Putamen (tissue), 1 donor: Measurements from ENCODE around the gene CDC25B.

Source experiments
- DNase-seq: peaks from one replicate; pipeline ENCODE4 v3.0.0-alpha.2; 2016; ENCODE audit warnings: low spot score

The CDC25B gene

DNA sequence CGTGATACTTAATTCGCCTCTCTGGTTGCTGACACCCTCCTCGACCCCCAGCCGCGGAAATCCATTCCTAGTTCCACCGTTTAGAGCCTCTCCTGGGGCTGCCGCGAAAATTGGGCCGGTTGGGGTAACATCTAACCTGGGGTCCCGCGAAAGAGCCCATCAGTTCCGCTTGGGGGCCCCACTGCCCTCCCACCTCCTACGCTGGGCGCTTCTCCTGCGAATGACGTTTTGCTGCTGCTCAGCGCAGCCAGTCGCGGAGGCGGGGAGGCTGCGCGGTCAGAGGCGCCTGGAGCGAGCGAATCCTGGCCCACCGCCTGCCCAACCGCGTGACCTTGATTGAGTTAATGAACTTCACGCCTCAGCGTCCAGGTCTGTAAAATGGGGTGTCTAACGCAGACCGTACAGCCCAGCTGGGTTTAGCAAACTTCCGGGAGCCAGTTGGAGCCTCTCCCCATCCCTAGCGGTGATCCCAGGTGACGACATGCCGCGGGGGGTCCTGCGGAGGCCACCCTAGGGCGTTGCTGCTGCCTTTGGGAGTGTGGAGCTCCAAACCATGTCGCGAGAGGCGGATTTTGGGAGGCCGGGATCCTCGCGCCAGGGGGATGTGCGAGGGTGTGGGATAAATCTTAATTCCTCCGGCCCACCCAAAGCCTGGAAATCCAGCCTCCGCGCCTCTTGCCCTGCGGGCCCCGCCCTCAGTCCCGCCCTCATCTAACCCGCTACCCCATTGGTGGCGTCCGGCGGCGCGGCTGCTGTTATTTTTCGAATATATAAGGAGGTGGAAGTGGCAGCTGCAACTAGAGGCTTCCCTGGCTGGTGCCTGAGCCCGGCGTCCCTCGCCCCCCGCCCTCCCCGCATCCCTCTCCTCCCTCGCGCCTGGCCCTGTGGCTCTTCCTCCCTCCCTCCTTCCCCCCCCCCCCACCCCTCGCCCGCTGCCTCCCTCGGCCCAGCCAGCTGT, at the start of gene CDC25B:
Gene CDC25B, plus strand, starts transcription at position 800 of the 958 bp plus-strand sequence. CDS start 222 bp downstream, outside the sequence.
- peak; percentile 95 for DNase-seq

DNA sequence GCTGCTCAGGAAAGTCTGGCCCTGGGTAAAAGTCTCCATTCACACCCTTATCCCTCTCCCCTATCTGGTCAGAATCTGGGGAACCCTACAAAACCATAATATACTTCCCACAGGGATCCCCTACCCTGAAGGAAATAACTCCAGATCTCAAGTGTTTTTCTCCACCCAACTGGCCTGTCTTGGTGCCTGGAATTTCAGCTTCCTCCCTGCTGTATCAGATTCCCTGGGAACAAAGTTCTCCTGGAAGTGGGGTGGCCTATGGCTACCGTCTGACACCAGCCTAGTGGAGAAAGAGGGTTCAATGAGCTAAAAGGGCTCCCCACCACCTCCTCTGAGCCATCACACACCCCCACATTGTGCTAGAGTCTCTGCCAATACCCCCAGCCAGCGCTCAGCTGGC, 48.6 kb upstream of the CDC25B start:
- no peak for DNase-seq

DNA sequence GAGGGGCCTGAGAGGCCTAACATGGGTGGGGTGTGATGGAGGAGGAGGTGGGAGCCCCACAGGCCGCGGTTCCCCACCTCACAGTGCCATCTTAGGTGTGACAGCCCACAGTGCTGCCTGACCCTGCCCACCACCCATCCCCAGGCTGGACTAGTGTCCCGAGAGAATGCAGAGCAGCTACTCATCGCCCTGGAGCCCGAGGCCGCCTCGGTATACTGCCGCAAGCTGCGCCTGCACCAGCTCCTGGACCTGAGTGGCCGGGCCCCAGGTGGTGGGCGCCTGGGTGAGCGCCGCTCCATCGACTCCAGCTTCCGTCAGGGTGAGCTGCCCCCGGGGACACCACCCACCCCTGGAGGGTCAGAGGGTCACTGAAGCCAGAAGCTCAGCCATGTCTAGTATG, 48.0 kb upstream of the CDC25B start:
- DNase-seq = no peak

DNA sequence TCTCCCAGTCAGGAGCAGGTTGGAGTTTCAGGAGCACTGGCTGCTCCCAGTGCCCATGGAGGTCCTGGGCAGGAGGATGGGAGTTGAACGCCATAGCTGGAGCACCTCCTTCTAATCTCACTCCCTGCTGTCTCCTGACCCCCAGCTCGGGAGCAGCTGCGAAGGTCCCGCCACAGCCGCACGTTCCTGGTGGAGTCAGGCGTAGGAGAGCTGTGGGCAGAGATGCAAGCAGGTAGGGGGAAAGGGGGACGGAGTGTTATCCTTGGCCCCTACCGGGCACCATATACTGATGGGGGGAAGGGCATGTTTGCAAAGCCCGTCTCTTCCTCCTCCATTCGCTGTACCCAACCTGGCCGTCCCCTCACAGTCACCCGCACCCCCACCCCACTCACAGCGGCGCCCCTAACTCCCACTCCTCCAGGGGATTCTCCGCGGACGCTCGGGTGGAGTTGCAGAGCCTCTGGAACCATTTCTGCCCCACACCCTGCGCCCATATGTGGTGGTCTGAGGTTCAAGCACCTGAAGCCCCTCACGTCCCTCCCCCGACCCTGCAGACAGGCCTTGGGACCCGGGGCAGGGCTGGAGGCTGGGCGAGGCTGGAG, 46.9 kb upstream of the CDC25B start:
- no peak for DNase-seq

DNA sequence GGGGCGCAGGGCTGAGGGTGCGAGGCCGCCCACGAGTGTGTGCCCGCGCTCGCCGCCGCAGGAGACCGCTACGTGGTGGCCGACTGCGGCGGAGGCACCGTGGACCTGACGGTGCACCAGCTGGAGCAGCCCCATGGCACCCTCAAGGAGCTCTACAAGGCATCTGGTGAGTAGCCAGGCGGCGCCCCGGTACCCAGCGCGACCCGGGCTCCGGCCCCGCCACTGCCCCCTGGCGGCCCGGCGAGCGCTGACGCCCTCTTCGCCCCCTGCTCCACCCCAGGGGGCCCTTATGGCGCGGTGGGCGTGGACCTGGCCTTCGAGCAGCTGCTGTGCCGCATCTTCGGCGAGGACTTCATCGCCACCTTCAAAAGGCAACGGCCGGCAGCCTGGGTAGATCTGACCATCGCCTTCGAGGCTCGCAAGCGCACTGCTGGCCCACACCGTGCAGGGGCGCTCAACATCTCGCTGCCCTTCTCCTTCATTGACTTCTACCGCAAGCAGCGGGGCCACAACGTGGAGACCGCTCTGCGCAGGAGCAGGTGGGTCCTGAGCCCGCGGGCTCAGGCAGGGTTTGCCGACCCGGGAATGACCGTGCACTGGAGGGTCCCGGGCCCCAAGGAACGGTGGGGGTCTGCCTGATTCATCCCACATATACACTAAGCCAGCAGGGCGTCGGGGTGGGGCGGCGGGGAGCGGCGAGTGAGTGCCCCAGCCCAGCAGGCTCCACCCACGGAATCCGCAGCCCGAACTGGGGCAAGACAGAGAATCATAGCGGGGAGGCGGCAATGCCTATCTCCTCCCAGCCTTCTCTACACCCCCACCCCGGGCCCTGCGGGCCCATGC, 46.2 kb upstream of the CDC25B start:
- no peak for DNase-seq

DNA sequence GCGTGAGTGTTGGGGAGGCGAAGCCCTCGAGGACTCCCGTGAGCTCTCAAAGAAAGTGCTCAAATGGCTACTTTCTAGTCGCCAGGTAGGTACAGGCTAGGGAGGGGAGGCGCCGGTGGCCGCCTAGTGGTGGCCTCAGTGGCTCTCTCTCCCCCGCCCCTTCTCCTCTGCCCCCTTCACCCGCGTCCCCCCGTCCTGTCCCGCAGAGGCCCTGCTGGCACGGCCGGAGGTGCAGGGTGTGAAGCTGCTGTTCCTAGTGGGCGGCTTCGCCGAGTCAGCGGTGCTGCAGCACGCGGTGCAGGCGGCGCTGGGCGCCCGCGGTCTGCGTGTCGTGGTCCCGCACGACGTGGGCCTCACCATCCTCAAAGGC, 44.8 kb upstream of the CDC25B start:
- no peak for DNase-seq

DNA sequence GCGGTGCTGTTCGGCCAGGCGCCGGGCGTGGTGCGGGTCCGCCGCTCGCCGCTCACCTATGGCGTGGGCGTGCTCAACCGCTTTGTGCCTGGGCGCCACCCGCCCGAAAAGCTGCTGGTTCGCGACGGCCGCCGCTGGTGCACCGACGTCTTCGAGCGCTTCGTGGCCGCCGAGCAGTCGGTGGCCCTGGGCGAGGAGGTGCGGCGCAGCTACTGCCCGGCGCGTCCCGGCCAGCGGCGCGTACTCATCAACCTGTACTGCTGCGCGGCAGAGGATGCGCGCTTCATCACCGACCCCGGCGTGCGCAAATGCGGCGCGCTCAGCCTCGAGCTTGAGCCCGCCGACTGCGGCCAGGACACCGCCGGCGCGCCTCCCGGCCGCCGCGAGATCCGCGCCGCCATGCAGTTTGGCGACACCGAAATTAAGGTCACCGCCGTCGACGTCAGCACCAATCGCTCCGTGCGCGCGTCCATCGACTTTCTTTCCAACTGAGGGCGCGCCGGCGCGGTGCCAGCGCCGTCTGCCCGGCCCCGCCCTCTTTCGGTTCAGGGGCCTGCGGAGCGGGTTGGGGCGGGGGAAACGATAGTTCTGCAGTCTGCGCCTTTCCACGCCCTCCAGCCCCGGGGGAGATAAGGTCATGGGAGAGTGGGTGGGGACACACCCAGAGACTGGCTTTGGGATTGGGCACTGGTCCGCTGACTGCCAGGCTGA, 44.3 kb upstream of the CDC25B start:
- DNase-seq = no peak

DNA sequence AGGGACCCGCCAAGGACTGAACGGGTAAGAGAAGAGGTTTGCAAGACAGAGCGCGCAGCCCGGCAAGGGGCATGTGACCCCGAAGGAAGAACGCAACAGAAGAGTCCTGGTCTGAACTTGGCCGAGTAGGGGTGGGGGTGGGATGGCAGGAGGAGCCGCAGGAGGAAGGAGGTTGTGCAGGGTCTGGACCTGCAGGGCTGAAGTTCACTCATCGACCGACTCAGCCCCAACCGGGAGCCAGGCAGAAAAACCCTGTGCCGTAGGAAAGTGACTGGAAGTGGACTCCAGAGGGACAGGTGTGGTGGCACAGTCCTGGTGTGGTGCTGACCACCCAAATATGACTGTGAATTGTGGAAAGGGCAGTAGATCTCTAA, 43.7 kb upstream of the CDC25B start:
- no peak for DNase-seq

DNA sequence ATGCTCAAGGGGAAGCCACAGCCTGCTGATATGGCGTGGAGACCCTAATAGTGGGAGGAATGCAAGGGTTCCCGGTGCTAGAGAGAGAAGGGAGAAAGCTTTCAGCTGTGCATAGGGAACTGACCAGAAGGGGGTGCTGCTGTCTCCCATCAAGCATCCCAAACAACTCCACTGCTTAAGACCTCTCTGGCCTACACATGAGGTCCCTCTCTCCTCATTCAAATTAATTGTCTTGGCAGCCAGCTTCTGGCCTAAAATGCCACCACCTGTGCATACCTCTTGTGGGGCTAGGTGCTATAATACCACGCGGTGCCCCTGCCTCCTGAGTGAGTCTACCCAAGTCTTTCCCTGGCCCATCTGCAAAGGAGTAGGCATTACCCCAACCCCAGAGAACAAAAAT, 43.0 kb upstream of the CDC25B start:
- DNase-seq = peak; percentile 63

DNA sequence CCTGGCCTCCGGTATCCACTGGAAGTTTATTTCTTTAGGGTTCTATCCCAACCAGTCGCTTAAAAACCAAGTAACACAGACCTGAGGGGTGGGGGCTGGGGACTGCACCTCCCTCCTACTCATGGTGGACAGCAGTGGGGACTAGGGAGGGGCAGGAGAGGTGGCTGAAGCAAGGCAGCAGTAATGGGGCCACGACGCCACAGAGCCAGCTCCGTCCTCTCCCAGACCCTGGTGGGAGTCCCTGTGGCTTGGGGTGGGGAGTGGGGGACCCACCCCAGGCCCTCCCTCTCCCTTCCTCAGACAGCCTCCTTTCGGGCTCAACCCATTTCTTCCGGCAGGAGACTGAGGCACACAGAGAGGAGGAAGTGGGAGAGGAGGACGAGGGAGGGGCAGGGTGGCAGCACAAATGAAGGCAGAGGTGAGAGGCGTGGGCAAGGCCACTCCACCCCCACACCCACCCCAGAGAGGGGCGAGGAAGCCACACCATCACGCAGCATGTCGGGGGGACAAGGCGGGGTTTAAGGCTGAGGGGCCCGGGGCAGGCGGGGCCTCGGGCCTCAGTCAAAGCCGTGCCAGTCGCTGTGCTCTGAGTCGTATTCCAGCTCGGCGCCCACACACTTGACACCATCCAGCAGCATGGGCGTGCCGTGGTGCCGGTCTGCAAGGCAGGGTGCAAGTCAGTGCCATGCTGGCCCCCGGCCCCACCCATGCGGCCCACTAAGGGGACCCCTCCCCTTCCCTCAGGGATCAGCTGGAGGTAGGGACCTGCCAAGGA, 42.4 kb upstream of the CDC25B start:
- no peak for DNase-seq

DNA sequence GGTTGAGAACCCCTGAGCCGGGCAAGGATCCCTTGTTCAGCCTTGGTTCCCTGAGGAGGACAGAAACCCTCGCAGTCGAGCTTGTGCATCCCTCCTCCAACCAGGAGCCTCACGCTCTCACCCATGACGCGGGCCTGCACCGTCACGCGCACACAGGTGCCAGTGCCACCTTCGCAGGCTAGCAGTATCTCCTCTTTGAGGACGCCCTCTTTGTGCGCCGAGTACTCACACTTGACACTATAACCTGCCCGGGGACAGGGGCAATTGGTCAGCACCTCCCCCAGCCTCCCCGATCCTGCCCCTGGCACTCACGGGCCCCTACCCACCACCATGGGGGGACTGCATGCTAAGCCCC, 41.9 kb upstream of the CDC25B start:
- DNase-seq = no peak

DNA sequence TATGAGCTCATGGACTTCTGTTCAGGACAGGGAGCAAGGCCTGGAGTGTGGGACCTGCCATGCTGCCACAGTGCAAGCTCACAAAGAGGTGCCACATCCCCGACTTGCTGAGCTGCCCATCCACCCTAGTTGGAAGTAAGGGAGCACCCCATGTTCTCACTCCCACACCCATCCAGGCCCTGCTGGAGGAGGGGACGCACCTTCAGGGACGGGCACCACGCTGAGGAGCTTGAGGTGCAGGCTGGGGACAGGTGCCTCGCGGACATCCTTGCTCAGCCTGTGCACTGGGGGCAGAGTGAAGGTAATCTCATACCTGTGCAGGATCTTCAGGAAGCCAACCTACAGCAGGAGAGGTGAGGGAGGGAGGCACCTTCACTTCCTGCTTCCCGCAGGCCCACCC, 40.8 kb upstream of the CDC25B start:
- no peak for DNase-seq

DNA sequence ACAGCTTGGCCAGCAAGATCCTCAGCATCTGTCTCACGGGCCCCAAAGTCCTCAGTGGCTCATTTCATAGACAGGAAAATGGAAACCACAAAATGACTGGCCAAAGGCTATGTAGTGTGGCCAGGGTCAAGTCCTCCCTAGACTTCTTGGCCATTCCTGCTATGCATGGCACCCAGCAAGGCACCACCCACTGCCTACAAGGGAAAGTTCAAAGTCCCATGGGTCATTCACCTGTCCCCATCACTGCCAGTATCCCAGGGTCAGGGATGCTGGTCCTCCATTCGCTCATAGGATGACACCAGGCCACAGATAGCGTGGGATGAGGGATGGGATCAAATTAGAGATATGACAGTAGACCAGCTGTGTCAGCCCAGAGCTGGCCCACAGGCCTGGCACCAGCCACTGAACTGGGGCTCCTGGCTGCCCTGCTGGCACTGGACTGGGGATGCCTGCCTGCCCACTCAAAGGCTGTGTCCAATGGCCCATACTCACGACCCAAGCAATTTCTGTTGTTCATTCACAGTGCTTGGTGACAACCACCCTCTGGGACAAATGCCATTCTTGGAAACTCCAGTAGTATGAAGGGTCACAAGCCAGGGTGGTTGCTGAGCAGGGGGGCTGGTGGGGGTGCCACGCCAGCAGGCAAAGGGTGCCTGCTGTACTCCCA, 40.2 kb upstream of the CDC25B start:
- no peak for DNase-seq

DNA sequence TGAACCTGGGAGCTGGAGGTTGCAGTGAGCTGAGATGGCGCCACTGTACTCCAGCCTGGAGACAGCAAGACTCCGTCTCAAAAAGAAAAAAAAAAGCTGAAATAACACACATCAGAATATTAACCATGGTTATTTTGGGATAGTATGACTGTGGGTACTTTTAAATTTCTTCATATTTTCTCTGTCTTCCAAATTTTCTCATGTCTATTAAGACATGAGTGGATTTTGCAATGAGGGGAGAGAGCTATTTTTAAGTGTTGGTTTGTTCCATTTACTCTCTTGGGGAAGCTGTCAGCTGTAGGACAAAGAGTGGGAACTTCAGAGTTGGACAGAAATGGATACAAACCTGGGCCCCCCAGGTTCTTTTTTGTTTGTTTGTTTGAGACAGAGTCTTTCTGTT, 38.8 kb upstream of the CDC25B start:
- DNase-seq = no peak

DNA sequence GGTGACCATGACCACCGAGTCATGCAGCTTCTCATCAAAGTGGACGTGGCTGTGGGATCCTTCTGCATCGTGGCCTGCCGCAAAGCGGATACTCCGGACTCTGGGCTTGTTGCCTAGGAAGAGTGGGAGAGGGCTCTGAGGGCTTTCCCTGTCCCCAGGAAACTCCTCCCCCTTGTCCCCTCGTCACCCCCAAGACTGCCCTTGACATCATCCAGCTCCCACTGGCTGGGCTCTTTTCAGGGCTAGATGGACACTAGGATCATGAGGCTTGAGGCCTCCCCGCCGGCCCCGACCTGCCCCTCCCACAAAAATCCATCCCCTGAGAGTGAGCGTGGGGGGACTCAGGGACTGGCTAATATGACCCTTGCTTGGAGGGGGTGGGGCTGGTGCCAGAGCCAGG, 37.5 kb upstream of the CDC25B start:
- no peak for DNase-seq

DNA sequence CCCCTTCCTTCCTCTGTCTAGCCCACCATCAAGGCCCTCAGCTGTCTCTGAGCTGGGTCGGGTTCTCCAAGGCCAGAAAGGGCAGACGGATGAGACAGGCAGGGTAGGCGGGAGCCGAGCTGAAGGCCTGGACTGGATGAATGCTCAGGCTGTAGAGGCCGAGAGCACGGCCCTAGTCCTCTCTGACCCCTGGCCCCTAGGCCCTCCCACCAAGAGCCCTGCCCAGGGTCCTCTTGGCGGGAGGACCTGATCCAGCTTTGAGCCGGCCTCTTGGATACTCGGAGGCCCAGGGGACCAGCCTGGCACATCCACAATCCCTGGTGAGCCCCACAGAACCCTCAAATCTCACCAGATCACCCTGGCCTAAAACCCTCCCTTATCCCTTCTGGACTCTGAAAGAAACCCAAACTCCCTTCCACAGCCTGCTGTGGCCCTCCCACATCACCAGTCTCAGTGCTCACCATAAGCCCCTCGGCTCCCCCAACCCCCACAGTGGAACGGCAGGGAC, 36.7 kb upstream of the CDC25B start:
- no peak for DNase-seq

DNA sequence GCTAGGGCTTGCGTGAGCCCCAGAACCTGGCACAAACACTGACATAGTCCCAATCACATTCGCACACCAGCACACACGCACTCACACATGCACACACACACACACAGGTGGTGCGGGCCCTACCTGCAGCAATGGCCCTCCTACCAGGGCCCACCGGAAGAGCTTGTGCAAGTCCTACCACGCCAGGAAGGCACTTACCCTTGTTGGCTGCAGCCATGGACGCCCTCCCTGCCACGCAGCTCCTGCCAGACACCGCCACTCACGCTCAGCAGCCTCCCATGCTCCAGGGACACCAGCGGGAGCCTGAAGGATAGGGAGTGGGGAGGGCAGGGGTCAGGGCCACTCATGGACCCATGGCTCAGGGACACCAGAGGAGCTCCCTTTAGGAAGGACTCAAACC, 36.2 kb upstream of the CDC25B start:
- no peak for DNase-seq

DNA sequence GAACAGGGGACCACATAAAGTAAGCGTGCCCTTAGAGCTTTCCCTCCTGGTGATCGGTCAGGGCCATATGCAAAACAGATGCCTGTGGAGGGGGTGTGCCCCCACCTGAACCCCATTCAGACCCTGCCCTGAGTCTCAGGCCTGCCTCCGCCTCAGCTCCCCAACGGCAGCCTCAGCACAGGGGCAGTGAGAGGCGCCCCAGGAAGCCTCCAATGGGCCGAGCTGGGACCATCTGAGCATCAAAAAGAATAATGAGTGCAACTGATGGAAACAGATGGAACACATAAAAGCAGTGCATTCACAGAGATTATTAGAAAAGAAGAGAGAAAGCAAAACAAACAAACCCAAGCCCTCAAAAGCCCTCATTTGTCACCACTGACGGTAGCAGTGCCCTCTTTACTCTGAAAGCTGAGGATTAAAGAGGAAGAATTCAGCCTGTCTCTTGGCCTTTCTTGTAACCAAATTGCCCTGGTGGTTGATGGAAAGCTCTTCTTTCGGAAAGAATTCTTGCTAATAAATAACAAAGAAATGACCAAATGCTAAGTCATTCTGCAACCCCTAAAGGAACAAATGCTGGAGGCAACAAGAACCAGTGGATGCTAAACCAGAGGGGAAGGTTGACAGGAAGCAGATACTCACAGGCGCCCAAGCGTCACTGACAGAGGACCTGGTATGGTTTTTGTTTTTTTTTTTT, 35.3 kb upstream of the CDC25B start:
- no peak for DNase-seq

DNA sequence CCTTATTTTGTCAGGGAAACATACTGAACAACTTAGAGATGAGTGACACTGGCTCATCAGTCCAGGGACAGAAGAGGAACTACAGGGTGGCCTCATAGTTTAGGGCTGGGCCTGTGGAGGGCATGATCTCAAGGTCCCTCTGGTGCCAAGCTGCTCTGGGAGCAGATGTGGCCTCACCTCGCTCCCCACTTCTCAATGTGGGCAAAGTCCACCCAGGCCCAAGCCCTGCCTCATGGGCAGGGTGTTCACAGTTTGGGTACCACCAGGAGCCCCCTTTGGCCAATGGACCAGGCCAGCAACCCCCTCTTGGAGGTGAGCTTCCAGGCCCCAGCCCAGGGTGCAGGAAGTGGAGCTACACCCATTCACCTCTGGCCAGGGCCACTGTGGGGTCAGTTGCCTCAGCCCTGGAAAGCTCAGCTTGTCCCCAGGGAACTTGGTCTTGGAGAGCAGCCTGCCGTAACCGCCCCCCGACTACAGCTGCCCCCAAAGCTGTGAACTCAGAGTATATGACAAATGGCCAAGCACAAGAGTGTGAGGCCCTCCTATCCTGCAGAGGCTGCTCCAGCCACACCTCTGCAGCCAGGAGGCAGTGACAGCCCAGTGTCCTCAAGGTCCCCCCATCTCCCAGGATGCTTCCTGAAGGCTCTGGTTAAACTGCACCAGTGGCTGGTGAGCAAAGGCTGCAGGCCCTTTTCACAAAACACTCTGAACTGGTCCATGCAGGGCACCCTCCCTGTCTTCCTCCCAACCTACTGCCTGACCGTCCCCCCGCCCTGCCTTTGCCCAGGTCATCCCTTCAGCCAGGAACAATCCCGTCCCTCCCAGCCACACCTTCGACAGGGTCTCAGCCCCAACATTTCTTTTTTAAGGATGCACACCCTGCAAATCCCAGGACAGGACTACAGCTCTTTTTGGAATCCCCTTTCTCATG, 32.2 kb upstream of the CDC25B start:
- no peak for DNase-seq
